AG09309 (cell line): ENCODE data around the gene TRAF7.
A peak's percentile ranks its signal among the peaks of the same experiment; 100 is the strongest.
"Not testable (repeated sequence)": the region's sequence is repeated elsewhere in the genome, so short reads cannot be mapped to it uniquely, and the experiment has no call there.

Experiments used
- DNase-seq: peaks from one replicate; pipeline ENCODE4 v3.0.0-alpha.2; 2010; ENCODE audit warnings: low read depth
- H3K4me3 ChIP-seq: 2 replicates; pipeline ENCODE4 v1.5.1; 2011; ENCODE audit warnings: mild to moderate bottlenecking, low read depth, low read length, moderate library complexity; ENCODE audit not compliant: control insufficient read depth
- CTCF ChIP-seq: IDR thresholded peaks from 2 replicates; pipeline ENCODE4 v1.5.1; 2011; ENCODE audit warnings: mild to moderate bottlenecking, low read depth, low read length, inconsistent platforms; ENCODE audit not compliant: insufficient read depth, control insufficient read depth; ENCODE audit errors: missing control alignments

Gene TRAF7

DNA sequence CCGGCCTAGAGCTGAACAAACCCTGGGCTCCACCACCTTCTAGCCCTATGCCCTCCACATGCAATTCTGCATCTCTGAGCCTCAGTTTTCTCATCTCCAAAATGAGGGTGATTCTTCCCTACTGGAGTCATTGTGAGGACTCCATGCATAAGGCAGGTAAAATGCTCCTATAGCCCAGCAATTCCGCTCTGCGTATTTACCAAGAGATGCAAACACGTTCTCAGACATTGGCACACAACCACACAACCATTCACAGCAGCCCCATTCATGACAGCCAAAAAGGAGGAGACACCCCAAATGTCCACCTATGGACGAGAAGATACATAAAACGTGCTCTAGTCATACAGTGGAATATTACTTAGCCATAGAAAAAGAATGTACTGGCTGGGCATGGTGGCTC is 44.7 kb downstream of the TRAF7 start:
- no peak for DNase-seq
- TF ChIP-seq CTCF, result no peak
- no peak overlapping the region for H3K4me3 ChIP-seq

DNA sequence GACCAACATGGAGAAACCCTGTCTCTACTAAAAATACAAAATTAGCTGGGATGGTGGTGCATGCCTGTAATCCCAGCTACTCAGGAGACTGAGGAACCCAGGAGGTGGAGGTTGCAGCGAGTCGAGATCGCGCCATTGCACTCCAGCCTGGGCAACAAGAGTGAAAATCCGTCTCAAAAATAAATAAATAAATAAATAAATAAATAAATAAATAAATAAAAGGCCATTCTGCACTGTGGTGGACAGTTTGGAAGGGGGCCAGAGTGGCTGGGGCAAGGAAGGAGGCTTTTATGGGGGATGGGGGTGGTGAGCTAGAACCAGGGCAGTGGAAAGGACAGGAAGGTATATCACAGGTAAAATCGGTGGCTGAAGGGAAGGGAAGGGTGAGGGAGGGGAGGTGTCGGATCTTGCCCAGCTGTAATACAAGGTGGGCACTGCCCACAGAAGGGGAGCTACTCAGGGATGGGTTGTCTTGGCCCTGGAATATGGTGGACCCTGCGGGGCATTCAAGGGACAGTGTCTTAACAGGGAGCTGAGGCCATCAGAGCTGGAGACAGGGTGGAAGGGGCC is 47.6 kb downstream of the TRAF7 start:
- H3K4me3 ChIP-seq, DNase-seq: not testable (repeated sequence)

DNA sequence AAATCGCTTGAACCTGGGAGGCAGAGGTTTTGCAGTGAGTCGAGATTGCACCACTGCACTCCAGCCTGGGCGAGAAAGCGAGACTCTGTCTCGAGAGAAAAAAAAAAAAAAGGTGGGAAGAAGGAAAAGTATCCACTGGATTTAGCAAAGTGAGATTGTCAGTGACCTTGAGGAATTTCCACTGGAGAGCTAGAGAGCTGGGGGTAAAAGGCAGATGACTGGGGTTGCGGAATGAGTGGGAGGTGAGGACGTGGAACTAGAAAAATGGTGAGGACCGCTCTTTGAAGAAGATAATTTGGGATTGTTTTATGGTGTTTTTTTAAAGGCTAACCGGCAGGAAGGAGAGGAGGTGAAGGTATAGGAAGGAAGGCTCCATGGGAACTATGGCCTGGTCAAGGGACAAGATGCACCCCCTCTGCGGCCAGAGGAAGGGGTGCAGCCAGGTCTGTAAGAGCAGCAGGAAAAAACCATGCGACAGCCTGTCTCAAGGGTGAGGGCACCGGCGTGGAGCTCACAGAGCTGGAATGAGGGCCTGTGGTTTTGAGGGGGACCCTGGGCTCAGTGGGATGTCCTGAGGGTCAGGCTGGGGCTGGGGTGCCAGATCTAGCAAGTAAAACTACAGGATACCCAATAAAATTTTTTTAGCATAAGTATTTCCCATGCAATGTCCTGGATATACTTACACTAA is 49.0 kb downstream of the TRAF7 start:
- TF ChIP-seq CTCF, result no peak
- H3K4me3 ChIP-seq, result peak overlapping the region; percentile 76
- DNase-seq, result no peak

GRCh38 chr16:2205104-2205966 is 49.8 kb downstream of the TRAF7 start, which contains the start of gene MLST8:
MLST8 (plus strand) TSS chr16:2205454; CDS start chr16:2206086, 632 bp downstream.
- no peak for TF ChIP-seq CTCF
- peak; percentile 33 for DNase-seq

DNA sequence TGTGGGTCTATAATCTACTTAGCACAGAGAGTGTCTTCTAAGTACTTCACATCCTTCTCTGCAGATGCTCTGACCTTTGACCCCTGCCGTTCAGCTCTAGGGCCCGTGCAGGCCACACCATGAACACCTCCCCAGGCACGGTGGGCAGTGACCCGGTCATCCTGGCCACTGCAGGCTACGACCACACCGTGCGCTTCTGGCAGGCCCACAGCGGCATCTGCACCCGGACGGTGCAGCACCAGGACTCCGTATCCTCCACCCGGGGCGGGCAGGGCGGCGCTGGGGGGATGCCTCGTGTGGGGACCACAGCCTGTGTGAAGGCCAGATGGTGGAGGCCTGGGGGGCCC is 50.4 kb downstream of the TRAF7 start:
- peak overlapping the region; percentile 76 for H3K4me3 ChIP-seq
- no peak for DNase-seq
- no peak for TF ChIP-seq CTCF

More at GRCh38 chr16:2205104-2205966, 49.8 kb downstream of the TRAF7 start, which contains the start of gene MLST8:
- peak within 1 kb of the TSS; percentile 76 for H3K4me3 ChIP-seq

GRCh38 chr16:2206420-2206779 is 50.8 kb downstream of the TRAF7 start:
- DNase-seq, result no peak
- peak overlapping the region; percentile 76 for H3K4me3 ChIP-seq

More at GRCh38 chr16:2206420-2206779, 50.8 kb downstream of the TRAF7 start:
- no peak for TF ChIP-seq CTCF
